GM18505 (cell line): ENCODE measurements around the gene SNX25.

Experiments
- ATAC-seq: cut with Tn5 transposase; IDR thresholded peaks from one replicate; pipeline ENCODE4 v1.9.1; 2021; ENCODE audit not compliant: unreplicated experiment
- POLR2A ChIP-seq: IDR thresholded peaks from 4 replicates; pipeline ENCODE4 v1.6.1; 2011; ENCODE audit warnings: borderline replicate concordance; ENCODE audit not compliant: insufficient read depth, insufficient read length; ENCODE audit errors: extremely low read depth

SNX25 gene

GRCh38 chr4:185243879-185244278 is 34.5 kb downstream of the SNX25 start:
- TF ChIP-seq POLR2A, result peak; percentile 17
- ATAC-seq, result no peak

GRCh38 chr4:185244763-185245162 is 35.4 kb downstream of the SNX25 start:
- TF ChIP-seq POLR2A, result no peak
- ATAC-seq, result no peak

- no peak for ATAC-seq
- no peak for TF ChIP-seq POLR2A
These were observed 37.1 kb downstream of the SNX25 start for GRCh38 chr4:185246453-185246852.

- no peak for TF ChIP-seq POLR2A
- no peak for ATAC-seq
These were observed 37.8 kb downstream of the SNX25 start for GRCh38 chr4:185247151-185247550.

- no peak for ATAC-seq
- no peak for TF ChIP-seq POLR2A
These were observed 39.1 kb downstream of the SNX25 start for GRCh38 chr4:185248393-185249039.

GRCh38 chr4:185249105-185249504 is 39.7 kb downstream of the SNX25 start:
- TF ChIP-seq POLR2A, result no peak
- no peak for ATAC-seq

- TF ChIP-seq POLR2A, result no peak
These were observed 45.0 kb downstream of the SNX25 start for GRCh38 chr4:185254434-185254833.

GRCh38 chr4:185255868-185256267 is 46.5 kb downstream of the SNX25 start:
- no peak for TF ChIP-seq POLR2A
- no peak for ATAC-seq

More at GRCh38 chr4:185254434-185254833, 45.0 kb downstream of the SNX25 start:
- ATAC-seq, result no peak

GRCh38 chr4:185256446-185256845 is 47.0 kb downstream of the SNX25 start:
- no peak for TF ChIP-seq POLR2A
- ATAC-seq, result no peak

- no peak for ATAC-seq
- TF ChIP-seq POLR2A, result no peak
These were observed 47.7 kb downstream of the SNX25 start for GRCh38 chr4:185257086-185257485.

- no peak for TF ChIP-seq POLR2A
- no peak for ATAC-seq
These were observed 48.3 kb downstream of the SNX25 start for GRCh38 chr4:185257694-185258093.

- ATAC-seq, result peak; percentile 44
These were observed 49.3 kb downstream of the SNX25 start for GRCh38 chr4:185258741-185259140.

- no peak for ATAC-seq
- no peak for TF ChIP-seq POLR2A
These were observed 50.3 kb downstream of the SNX25 start for GRCh38 chr4:185259719-185260118.

- ATAC-seq, result no peak
- TF ChIP-seq POLR2A, result no peak
These were observed 52.5 kb downstream of the SNX25 start for GRCh38 chr4:185261946-185262345.

GRCh38 chr4:185263419-185263818 is 54.0 kb downstream of the SNX25 start:
- ATAC-seq, result peak; percentile 64

More at GRCh38 chr4:185263419-185263818, 54.0 kb downstream of the SNX25 start:
- no peak for TF ChIP-seq POLR2A
